ENCODE data around the gene MTUS2. TPM values are rescaled to one million over a fixed set of nuclear protein-coding genes. Genes with fewer than 3 reads are reported as not detected.

The MTUS2 gene
- total and polyA plus RNA-seq, 9 of the 15 experiments (the other 6 are each of a cell fraction or from before 2014, with no cell fraction given) = 0.01 to 0.28 (median 0.06) TPM; not detected in 1

DNA sequence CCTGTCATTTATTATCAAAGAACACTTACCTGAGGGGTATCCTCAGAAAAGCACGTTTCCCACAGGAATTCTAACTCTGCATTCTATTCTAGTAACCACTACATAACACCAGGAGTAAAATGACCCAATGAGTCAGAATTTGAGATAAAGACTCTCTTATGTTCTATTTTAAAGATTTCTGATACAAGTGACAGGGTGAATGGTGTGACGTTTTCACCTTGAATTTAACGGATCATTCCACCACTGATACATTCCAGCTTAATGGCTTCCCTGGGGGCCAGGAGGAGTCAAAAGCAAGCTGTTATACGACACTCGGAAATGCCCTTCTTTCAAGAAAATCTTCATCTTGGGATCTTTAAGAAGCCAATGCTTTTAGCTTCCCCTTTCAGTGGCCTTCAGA, 720.2 kb downstream of the MTUS2 start:
- FAIRE-seq (no peak), ATAC-seq (no peak), DNase-seq (ENCODE audit: extremely low read depth in 1 of 4, low spot score in 3 of 4) (no peak)
- POLR2A ChIA-PET = no interaction called here
- Histone ChIP-seq H3K9me1 (ENCODE audit: control insufficient read depth, insufficient read depth, low read length) (no peaks in the 10 kb centered on the region), H3K36me3 (ENCODE audit: control insufficient read depth, insufficient read depth, low read length) (peaks cover 27% of the 10 kb centered on the region; the same call in 2 of the 3 replicates), H3K4me3 (no peak overlapping the region), H3K27me3 (ENCODE audit: control insufficient read depth in 2 of 2, insufficient read depth in 2 of 2, low read length in 2 of 2) (no peaks in the 10 kb centered on the region), H3K27ac (ENCODE audit: extremely low read depth, low read depth, low read length) (no peak overlapping the region), H3K9me3 (replicated peaks; ENCODE audit: control insufficient read depth, insufficient read depth, low read depth, low read length) (no peaks in the 10 kb centered on the region), H3K9ac (ENCODE audit: insufficient read depth in 1 of 2, low read depth in 2 of 2, low read length in 2 of 2) (no peak overlapping the region), H2AFZ (ENCODE audit: low read depth, low read length) (no peak overlapping the region), H3K79me2 (ENCODE audit: control insufficient read depth, insufficient read depth, low read length) (peaks cover 32% of the 10 kb centered on the region; the same call in 2 of the 3 replicates), H3K4me2 (ENCODE audit: insufficient read depth, low read length) (no peak overlapping the region), H4K20me1 (replicated peaks; ENCODE audit: control insufficient read depth, insufficient read depth, low read length) (peaks cover 13% of the 10 kb centered on the region; the same call in 1 of the 2 replicates), H3K4me1 (replicated peaks in 1 of 2; ENCODE audit: control insufficient read depth in 2 of 2, insufficient read depth in 2 of 2, low read length in 2 of 2) (no peaks in the 10 kb centered on the region)
- CTCF ChIA-PET (ENCODE audit: low intra/inter-chr PET ratio) = no interaction called here
- no TSS peak for BruUV-seq (replicated peaks)
- TF ChIP-seq, protein P1, sequence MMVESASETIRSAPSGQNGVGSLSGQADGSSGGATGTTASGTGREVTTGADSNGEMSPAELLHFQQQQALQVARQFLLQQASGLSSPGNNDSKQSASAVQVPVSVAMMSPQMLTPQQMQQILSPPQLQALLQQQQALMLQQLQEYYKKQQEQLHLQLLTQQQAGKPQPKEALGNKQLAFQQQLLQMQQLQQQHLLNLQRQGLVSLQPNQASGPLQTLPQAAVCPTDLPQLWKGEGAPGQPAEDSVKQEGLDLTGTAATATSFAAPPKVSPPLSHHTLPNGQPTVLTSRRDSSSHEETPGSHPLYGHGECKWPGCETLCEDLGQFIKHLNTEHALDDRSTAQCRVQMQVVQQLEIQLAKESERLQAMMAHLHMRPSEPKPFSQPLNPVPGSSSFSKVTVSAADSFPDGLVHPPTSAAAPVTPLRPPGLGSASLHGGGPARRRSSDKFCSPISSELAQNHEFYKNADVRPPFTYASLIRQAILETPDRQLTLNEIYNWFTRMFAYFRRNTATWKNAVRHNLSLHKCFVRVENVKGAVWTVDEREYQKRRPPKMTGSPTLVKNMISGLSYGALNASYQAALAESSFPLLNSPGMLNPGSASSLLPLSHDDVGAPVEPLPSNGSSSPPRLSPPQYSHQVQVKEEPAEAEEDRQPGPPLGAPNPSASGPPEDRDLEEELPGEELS (CRISPR knock-in tag; IDR thresholded peaks at IDR 0.05; ENCODE audit: borderline replicate concordance) = no peak
- TF ChIP-seq SMAD4 (CRISPR knock-in tag; conservative IDR thresholded peaks at IDR 0.05) = no peak
- intact Hi-C loops (cut with micrococcal nuclease) (no loop called here), in situ Hi-C loops (cut with MboI) (no loop called here)
- WGBS (ENCODE audit: insufficient coverage, low coverage, missing lambda C conversion rate) = 75% methylated on average over 3 of the region's 5 CpGs

DNA sequence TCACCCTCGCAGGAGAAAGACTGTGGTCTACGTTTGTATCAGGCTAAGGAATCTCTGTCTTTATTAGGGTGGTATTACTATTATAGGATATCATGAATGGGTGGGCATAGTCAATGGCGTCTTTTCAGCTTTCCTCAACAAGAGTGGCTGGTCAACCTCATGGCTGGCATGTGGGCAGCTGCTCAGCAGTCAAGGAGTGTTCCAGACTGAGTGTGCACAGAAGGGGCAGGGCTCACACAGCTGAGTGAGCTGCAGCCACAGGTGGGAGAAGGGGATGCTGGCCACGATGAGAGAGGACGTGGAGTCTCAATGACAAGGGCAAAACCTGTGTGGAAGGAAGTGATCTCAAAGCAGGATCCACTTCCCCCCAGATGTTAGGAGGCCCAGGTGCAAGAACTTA, 720.7 kb downstream of the MTUS2 start:
- Histone ChIP-seq H3K27me3 (ENCODE audit: control insufficient read depth in 2 of 2, insufficient read depth in 2 of 2, low read length in 2 of 2) (no peaks in the 10 kb centered on the region), H3K4me2 (ENCODE audit: insufficient read depth, low read length) (no peak overlapping the region), H3K79me2 (ENCODE audit: control insufficient read depth, insufficient read depth, low read length) (peaks cover 33% of the 10 kb centered on the region; the same call in 2 of the 3 replicates), H3K27ac (ENCODE audit: extremely low read depth, low read depth, low read length) (no peak overlapping the region), H4K20me1 (replicated peaks; ENCODE audit: control insufficient read depth, insufficient read depth, low read length) (peaks cover 10% of the 10 kb centered on the region; the same call in 1 of the 2 replicates), H3K9me3 (replicated peaks; ENCODE audit: control insufficient read depth, insufficient read depth, low read depth, low read length) (no peaks in the 10 kb centered on the region), H3K36me3 (ENCODE audit: control insufficient read depth, insufficient read depth, low read length) (peaks cover 26% of the 10 kb centered on the region; the same call in 2 of the 3 replicates), H3K9me1 (ENCODE audit: control insufficient read depth, insufficient read depth, low read length) (no peaks in the 10 kb centered on the region), H2AFZ (ENCODE audit: low read depth, low read length) (no peak overlapping the region), H3K9ac (ENCODE audit: insufficient read depth in 1 of 2, low read depth in 2 of 2, low read length in 2 of 2) (no peak overlapping the region), H3K4me1 (replicated peaks in 1 of 2; ENCODE audit: control insufficient read depth in 2 of 2, insufficient read depth in 2 of 2, low read length in 2 of 2) (no peaks in the 10 kb centered on the region), H3K4me3 (no peak overlapping the region)
- POLR2A ChIA-PET = no interaction called here
- intact Hi-C loops (cut with micrococcal nuclease) = no loop called here
- DNase-seq (ENCODE audit: extremely low read depth in 1 of 4, low spot score in 3 of 4) (no peak), FAIRE-seq (no peak), ATAC-seq (no peak)
- no TSS peak for BruUV-seq (replicated peaks)
- CTCF ChIA-PET (ENCODE audit: low intra/inter-chr PET ratio) = no interaction called here
- WGBS (ENCODE audit: insufficient coverage, low coverage, missing lambda C conversion rate) = 68% methylated on average over 3 of the region's 5 CpGs
- in situ Hi-C loops (cut with MboI) = no loop called here
- TF ChIP-seq GTF2E2 (tag; IDR thresholded peaks at IDR 0.05) (no peak), NR2C1 (IDR thresholded peaks at IDR 0.05) (no peak), NR2C1 (tag; IDR thresholded peaks at IDR 0.05) (no peak), ARID1B (IDR thresholded peaks at IDR 0.05) (no peak), ARNT (IDR thresholded peaks at IDR 0.05) (no peak), ETV5 (CRISPR knock-in tag; IDR thresholded peaks at IDR 0.05; ENCODE audit: low read depth) (no peak), HIVEP1 (CRISPR knock-in tag; IDR thresholded peaks at IDR 0.05) (no peak), EWSR1 (IDR thresholded peaks at IDR 0.05; ENCODE audit: borderline replicate concordance, low read depth, partially characterized antibody) (no peak)
- TF ChIP-seq, protein P2, sequence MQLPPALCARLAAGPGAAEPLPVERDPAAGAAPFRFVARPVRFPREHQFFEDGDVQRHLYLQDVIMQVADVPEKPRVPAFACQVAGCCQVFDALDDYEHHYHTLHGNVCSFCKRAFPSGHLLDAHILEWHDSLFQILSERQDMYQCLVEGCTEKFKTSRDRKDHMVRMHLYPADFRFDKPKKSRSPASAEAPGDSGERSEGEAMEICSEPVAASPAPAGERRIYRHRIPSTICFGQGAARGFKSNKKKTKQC (CRISPR knock-in tag; IDR thresholded peaks at IDR 0.05) = no peak
- TF ChIP-seq, protein P3, sequence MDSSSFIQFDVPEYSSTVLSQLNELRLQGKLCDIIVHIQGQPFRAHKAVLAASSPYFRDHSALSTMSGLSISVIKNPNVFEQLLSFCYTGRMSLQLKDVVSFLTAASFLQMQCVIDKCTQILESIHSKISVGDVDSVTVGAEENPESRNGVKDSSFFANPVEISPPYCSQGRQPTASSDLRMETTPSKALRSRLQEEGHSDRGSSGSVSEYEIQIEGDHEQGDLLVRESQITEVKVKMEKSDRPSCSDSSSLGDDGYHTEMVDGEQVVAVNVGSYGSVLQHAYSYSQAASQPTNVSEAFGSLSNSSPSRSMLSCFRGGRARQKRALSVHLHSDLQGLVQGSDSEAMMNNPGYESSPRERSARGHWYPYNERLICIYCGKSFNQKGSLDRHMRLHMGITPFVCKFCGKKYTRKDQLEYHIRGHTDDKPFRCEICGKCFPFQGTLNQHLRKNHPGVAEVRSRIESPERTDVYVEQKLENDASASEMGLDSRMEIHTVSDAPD (CRISPR knock-in tag; IDR thresholded peaks at IDR 0.05) = no peak
- TF ChIP-seq, protein P4, sequence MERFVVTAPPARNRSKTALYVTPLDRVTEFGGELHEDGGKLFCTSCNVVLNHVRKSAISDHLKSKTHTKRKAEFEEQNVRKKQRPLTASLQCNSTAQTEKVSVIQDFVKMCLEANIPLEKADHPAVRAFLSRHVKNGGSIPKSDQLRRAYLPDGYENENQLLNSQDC (CRISPR knock-in tag; IDR thresholded peaks at IDR 0.05) = no peak

Data from K562 (cell line).